H9 (cell line): ENCODE measurements around the gene GUF1. TPM values are rescaled to one million over a fixed set of nuclear protein-coding genes. Genes with fewer than 3 reads are reported as not detected.

Source experiments
- DNase-seq: peaks from one replicate; pipeline ENCODE4 v3.0.0-alpha.2; 2017
- H2AFZ ChIP-seq: one replicate; pipeline ENCODE4 v1.6.1; 2013; ENCODE audit warnings: mild to moderate bottlenecking, low read length, control low read depth, moderate library complexity
- H2AK5ac ChIP-seq: 2 replicates; pipeline ENCODE4 v1.6.1; 2013; ENCODE audit warnings: low read length, control low read depth, mixed read lengths; ENCODE audit not compliant: insufficient read length
- H2BK120ac ChIP-seq: one replicate; pipeline ENCODE4 v1.6.1; 2013; ENCODE audit warnings: low read depth, mild to moderate bottlenecking, low read length, control low read depth, inconsistent platforms; ENCODE audit not compliant: poor library complexity, severe bottlenecking
- H2BK12ac ChIP-seq: 2 replicates; pipeline ENCODE4 v1.6.1; 2013; ENCODE audit warnings: low read length, control low read depth, mixed read lengths, low read depth; ENCODE audit not compliant: insufficient read length
- H2BK15ac ChIP-seq: 2 replicates; pipeline ENCODE4 v1.6.1; 2013; ENCODE audit warnings: low read depth, low read length, control low read depth
- H2BK20ac ChIP-seq: one replicate; pipeline ENCODE4 v1.6.1; 2013; ENCODE audit warnings: low read depth, mild to moderate bottlenecking, low read length, control low read depth, inconsistent platforms; ENCODE audit not compliant: poor library complexity, severe bottlenecking
- H2BK5ac ChIP-seq: 2 replicates; pipeline ENCODE4 v1.6.1; 2013; ENCODE audit warnings: low read length, control low read depth, mixed read lengths; ENCODE audit not compliant: insufficient read length
- H3K14ac ChIP-seq: 2 replicates; pipeline ENCODE4 v1.6.1; 2013; ENCODE audit warnings: low read length, control low read depth; ENCODE audit not compliant: insufficient read depth
- H3K18ac ChIP-seq: 2 replicates; pipeline ENCODE4 v1.6.1; 2013; ENCODE audit warnings: low read depth, mild to moderate bottlenecking, mixed read lengths, low read length, control low read depth; ENCODE audit not compliant: insufficient read length
- H3K23ac ChIP-seq: 2 replicates; pipeline ENCODE4 v1.6.1; 2013; ENCODE audit warnings: low read length, control low read depth, mixed read lengths, low read depth; ENCODE audit not compliant: insufficient read length
- H3K23me2 ChIP-seq: 2 replicates; pipeline ENCODE4 v1.6.1; 2013; ENCODE audit warnings: low read depth, mild to moderate bottlenecking, mixed read lengths, low read length, control low read depth; ENCODE audit not compliant: insufficient read length, poor library complexity, severe bottlenecking
- H3K27ac ChIP-seq: 2 replicates; pipeline ENCODE4 v1.5.1; 2013; ENCODE audit warnings: low read length, control low read depth, mixed read lengths, low read depth; ENCODE audit not compliant: insufficient read length
- H3K27me3 ChIP-seq: 2 replicates; pipeline ENCODE4 v1.6.1; 2013; ENCODE audit warnings: low read length, control low read depth, inconsistent platforms; ENCODE audit not compliant: insufficient read depth
- H3K4ac ChIP-seq: 2 replicates; pipeline ENCODE4 v1.6.1; 2013; ENCODE audit warnings: low read depth, mild to moderate bottlenecking, control low read depth, inconsistent platforms, low read length, moderate library complexity
- H3K4me1 ChIP-seq: 2 replicates; pipeline ENCODE4 v1.6.1; 2013; ENCODE audit warnings: low read length, control low read depth, inconsistent platforms; ENCODE audit not compliant: insufficient read depth
- H3K4me2 ChIP-seq: 2 replicates; pipeline ENCODE4 v1.6.1; 2013; ENCODE audit warnings: low read length, control low read depth, mixed read lengths; ENCODE audit not compliant: insufficient read length, insufficient read depth
- H3K56ac ChIP-seq: 2 replicates; pipeline ENCODE4 v1.6.1; 2013; ENCODE audit warnings: low read depth, mild to moderate bottlenecking, mixed read lengths, low read length, control low read depth; ENCODE audit not compliant: insufficient read length
- H3K79me1 ChIP-seq: 2 replicates; pipeline ENCODE4 v1.6.1; 2013; ENCODE audit warnings: low read depth, mild to moderate bottlenecking, moderate library complexity, low read length, control low read depth, inconsistent platforms; ENCODE audit not compliant: insufficient read depth, poor library complexity, severe bottlenecking
- H3K79me2 ChIP-seq: 2 replicates; pipeline ENCODE4 v1.6.1; 2013; ENCODE audit warnings: low read length, control low read depth, inconsistent platforms; ENCODE audit not compliant: insufficient read depth
- H3K9ac ChIP-seq: 2 replicates; pipeline ENCODE4 v1.6.1; 2013; ENCODE audit warnings: low read length, control low read depth, mixed read lengths; ENCODE audit not compliant: insufficient read length; ENCODE audit errors: extremely low read depth
- H3K9me3 ChIP-seq: one replicate; pipeline ENCODE4 v1.6.1; 2013; ENCODE audit warnings: low read depth, low read length, inconsistent platforms; ENCODE audit not compliant: control insufficient read depth
- H3T11ph ChIP-seq: one replicate; pipeline ENCODE4 v1.6.1; 2013; ENCODE audit warnings: mild to moderate bottlenecking, low read length, control low read depth, inconsistent platforms
- H4K20me1 ChIP-seq: one replicate; pipeline ENCODE4 v1.6.1; 2013; ENCODE audit not compliant: control insufficient read depth, insufficient read length, insufficient read depth
- H4K5ac ChIP-seq: 2 replicates; pipeline ENCODE4 v1.6.1; 2013; ENCODE audit warnings: low read depth, mild to moderate bottlenecking, mixed read lengths, low read length, control low read depth; ENCODE audit not compliant: insufficient read length
- H4K8ac ChIP-seq: replicated peaks from 2 replicates; pipeline ENCODE4 v1.6.1; 2013; ENCODE audit warnings: low read length, control low read depth, mixed read lengths, low read depth; ENCODE audit not compliant: insufficient read length
- H4K91ac ChIP-seq: 2 replicates; pipeline ENCODE4 v1.6.1; 2013; ENCODE audit warnings: low read depth, mild to moderate bottlenecking, moderate library complexity, mixed read lengths, low read length, control low read depth; ENCODE audit not compliant: insufficient read length
- H3K27ac Mint-ChIP-seq, 3 experiments: 2 replicates in 2 of 3; 3 replicates in 1 of 3; pipeline ENCODE4 v1.8.0; 2020 to 2021; ENCODE audit warnings: mixed read lengths in 3 of 3, mild to moderate bottlenecking in 1 of 3, moderate library complexity in 1 of 3
- H3K27me3 Mint-ChIP-seq: 2 replicates; pipeline ENCODE4 v1.8.0; 2021; ENCODE audit warnings: low read depth, mild to moderate bottlenecking, moderate library complexity, mixed read lengths
- H3K36me3 Mint-ChIP-seq, 3 experiments: 2 replicates in 2 of 3; 3 replicates in 1 of 3; pipeline ENCODE4 v1.8.0; 2020 to 2021; ENCODE audit warnings: low read depth in 3 of 3, mixed read lengths in 3 of 3; ENCODE audit not compliant: insufficient read depth in 1 of 3
- H3K4me1 Mint-ChIP-seq, 2 experiments: 2 replicates each; pipeline ENCODE4 v1.8.0; 2020; ENCODE audit warnings: mixed read lengths in 2 of 2
- H3K4me3 Mint-ChIP-seq, 2 experiments: 2 replicates in 1 of 2; 3 replicates in 1 of 2; pipeline ENCODE4 v1.8.0; 2020 to 2021; ENCODE audit warnings: mild to moderate bottlenecking in 2 of 2, mixed read lengths in 2 of 2, moderate library complexity in 1 of 2
- H3K9me3 Mint-ChIP-seq, 2 experiments: 2 replicates in 1 of 2; 3 replicates in 1 of 2; pipeline ENCODE4 v1.8.0; 2020; ENCODE audit warnings: mild to moderate bottlenecking in 2 of 2, mixed read lengths in 2 of 2, moderate library complexity in 1 of 2
- WGBS: extraction: QIAGEN DNeasy Blood & Tissue Kit; methylation state at CpG from one replicate; pipeline ENCODE4 v1.1.7; 2013; ENCODE audit warnings: missing lambda C conversion rate, low lambda C conversion rate, mixed read lengths; ENCODE audit not compliant: insufficient read length; ENCODE audit errors: extremely low coverage; 5-methylcytosine and 5-hydroxymethylcytosine counted together
- total RNA-seq: library from RNA; stranded (reverse); gene quantifications from 2 replicates; pipeline ENCODE4 v1.2.1, GENCODE V29; 2021
- TF ChIP-seq, protein P1 (sequence below): fragments of 200-600 bp; sonication (generic); conservative IDR thresholded peaks from 3 replicates; pipeline ENCODE4 v1.8.0; 2021; ENCODE audit warnings: antibody characterized with exemption, mild to moderate bottlenecking

GUF1 gene
- total RNA-seq, 1 experiment from 2014 or later, result 38.6 TPM

- H3K18ac ChIP-seq, result no peak overlapping the region
- no peak overlapping the region for H4K91ac ChIP-seq
- no peak overlapping the region for H2BK12ac ChIP-seq
- H2AK5ac ChIP-seq, result no peak overlapping the region
- H4K8ac ChIP-seq, result no peak overlapping the region
- H3K4me2 ChIP-seq, result no peak overlapping the region
- H3K23ac ChIP-seq, result no peak overlapping the region
- no peak overlapping the region for H2AFZ ChIP-seq
- no peak overlapping the region for H3K9ac ChIP-seq
- H4K5ac ChIP-seq, result no peak overlapping the region
- no peaks in the 10 kb centered on the region for H3K79me2 ChIP-seq
- no peaks in the 10 kb centered on the region for H3K9me3 ChIP-seq
- H4K20me1 ChIP-seq, result no peaks in the 10 kb centered on the region
- Mint-ChIP-seq H3K36me3 (no peaks in the 10 kb centered on the region), H3K27me3 (no peaks in the 10 kb centered on the region), H3K4me3 (no peak overlapping the region), H3K27ac (no peak overlapping the region), H3K9me3 (no peaks in the 10 kb centered on the region), H3K4me1 (no peaks in the 10 kb centered on the region)
- H2BK15ac ChIP-seq, result no peak overlapping the region
- no peak overlapping the region for H3K14ac ChIP-seq
- H3K4ac ChIP-seq, result no peak overlapping the region
- DNase-seq, result no peak
- WGBS, result no CpG with 5 or more reads among the region's 4 CpGs
- H3T11ph ChIP-seq, result no peak overlapping the region
- H3K56ac ChIP-seq, result no peak overlapping the region
- H3K23me2 ChIP-seq, result no peaks in the 10 kb centered on the region
- H3K27ac ChIP-seq, result no peak overlapping the region
- no peaks in the 10 kb centered on the region for H3K79me1 ChIP-seq
- no peak overlapping the region for H2BK5ac ChIP-seq
- no peak overlapping the region for H2BK20ac ChIP-seq
- TF ChIP-seq, protein P1, sequence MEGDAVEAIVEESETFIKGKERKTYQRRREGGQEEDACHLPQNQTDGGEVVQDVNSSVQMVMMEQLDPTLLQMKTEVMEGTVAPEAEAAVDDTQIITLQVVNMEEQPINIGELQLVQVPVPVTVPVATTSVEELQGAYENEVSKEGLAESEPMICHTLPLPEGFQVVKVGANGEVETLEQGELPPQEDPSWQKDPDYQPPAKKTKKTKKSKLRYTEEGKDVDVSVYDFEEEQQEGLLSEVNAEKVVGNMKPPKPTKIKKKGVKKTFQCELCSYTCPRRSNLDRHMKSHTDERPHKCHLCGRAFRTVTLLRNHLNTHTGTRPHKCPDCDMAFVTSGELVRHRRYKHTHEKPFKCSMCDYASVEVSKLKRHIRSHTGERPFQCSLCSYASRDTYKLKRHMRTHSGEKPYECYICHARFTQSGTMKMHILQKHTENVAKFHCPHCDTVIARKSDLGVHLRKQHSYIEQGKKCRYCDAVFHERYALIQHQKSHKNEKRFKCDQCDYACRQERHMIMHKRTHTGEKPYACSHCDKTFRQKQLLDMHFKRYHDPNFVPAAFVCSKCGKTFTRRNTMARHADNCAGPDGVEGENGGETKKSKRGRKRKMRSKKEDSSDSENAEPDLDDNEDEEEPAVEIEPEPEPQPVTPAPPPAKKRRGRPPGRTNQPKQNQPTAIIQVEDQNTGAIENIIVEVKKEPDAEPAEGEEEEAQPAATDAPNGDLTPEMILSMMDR, result no peak
- no peaks in the 10 kb centered on the region for H3K4me1 ChIP-seq
- no peaks in the 10 kb centered on the region for H3K27me3 ChIP-seq
- no peak overlapping the region for H2BK120ac ChIP-seq
These were observed 46.1 kb upstream of the GUF1 start for GRCh38 chr4:44632089-44632488.
